BJ (cell line): ENCODE measurements around the gene CARMIL1. TPM values are rescaled to one million over a fixed set of nuclear protein-coding genes. Genes with fewer than 3 reads are reported as not detected.

Experiments used
- CTCF ChIA-PET: fragments of 350-600 bp; formaldehyde crosslinking; extraction: SDS; loops from one replicate; lab custom pipeline; 2021; ENCODE audit warnings: antibody characterized with exemption, inconsistent platforms; lab: Yijun Ruan, JAX
- POLR2A ChIA-PET: fragments of 300-600 bp; sonication (Branson Sonifier 250); formaldehyde crosslinking; extraction: SDS; loops from one replicate; lab custom pipeline; 2021; ENCODE audit warnings: antibody characterized with exemption; lab: Charles Lee
- DNase-seq: peaks from one replicate; pipeline ENCODE4 v3.0.0-alpha.2; 2011; ENCODE audit warnings: low read depth
- H3K27me3 ChIP-seq: 2 replicates; pipeline ENCODE4 v1.6.0; 2011; ENCODE audit warnings: low read length; ENCODE audit not compliant: control insufficient read depth, insufficient read depth
- H3K36me3 ChIP-seq: 2 replicates; pipeline ENCODE4 v1.5.1; 2011; ENCODE audit warnings: low read length; ENCODE audit not compliant: control insufficient read depth, insufficient read depth
- H3K4me3 ChIP-seq: 2 replicates; pipeline ENCODE4 v1.5.1; 2011; ENCODE audit warnings: low read depth, mild to moderate bottlenecking, control low read depth, low read length
- CTCF ChIP-seq: IDR thresholded peaks from 2 replicates; pipeline ENCODE4 v1.5.1; 2011; ENCODE audit warnings: low read depth, mild to moderate bottlenecking, control low read depth, inconsistent platforms, low read length, moderate library complexity; ENCODE audit not compliant: insufficient read depth
- polyA plus RNA-seq: library from polyadenylated mRNA; depleted of rRNA; stranded (reverse); fragments of >200 nt; gene quantifications from 2 replicates; pipeline ENCODE4 v1.2.3, GENCODE V29; 2011

Gene CARMIL1
- polyA plus RNA-seq, 1 experiment = 3.7 TPM

- H3K36me3 ChIP-seq = no peaks in the 10 kb centered on the region
- CTCF ChIA-PET = interaction anchor here (0.9 to 5.1 kb wide), 4 partner anchors 9 to 330 kb away, joined by 4 to 35 read pairs (median 9); no protein-coding TSS in a partner anchor
- no peak for TF ChIP-seq CTCF
- no peaks in the 10 kb centered on the region for H3K27me3 ChIP-seq
- peak; percentile 31 for DNase-seq
- POLR2A ChIA-PET = no interaction called here
- H3K4me3 ChIP-seq = no peak overlapping the region
Observed at GRCh38 chr6:25553502-25553901, 274.3 kb downstream of the CARMIL1 start.

GRCh38 chr6:25555188-25555587 is 276.0 kb downstream of the CARMIL1 start:
- H3K4me3 ChIP-seq = no peak overlapping the region
- no peaks in the 10 kb centered on the region for H3K27me3 ChIP-seq
- DNase-seq = no peak
- H3K36me3 ChIP-seq = no peaks in the 10 kb centered on the region
- POLR2A ChIA-PET = no interaction called here
- CTCF ChIA-PET = interaction anchor here (0.7 to 5.7 kb wide), 9 partner anchors 10 to 372 kb away, joined by 3 to 35 read pairs (median 4); partner anchors contain the start of gene CARMIL1
- no peak for TF ChIP-seq CTCF

- no peaks in the 10 kb centered on the region for H3K36me3 ChIP-seq
- peak; percentile 6 for DNase-seq
- H3K27me3 ChIP-seq = no peaks in the 10 kb centered on the region
- TF ChIP-seq CTCF = peak; percentile 84
- ChIA-PET POLR2A (no interaction called here), CTCF (interaction anchor here (0.5 to 5.7 kb wide), 28 partner anchors 9 to 1578 kb away, joined by 3 to 35 read pairs (median 5); partner anchors contain the start of gene CARMIL1)
- no peak overlapping the region for H3K4me3 ChIP-seq
Observed at GRCh38 chr6:25556516-25556915, 277.3 kb downstream of the CARMIL1 start.

- ChIA-PET CTCF (interaction anchor here (1.5 to 5.7 kb wide), 6 partner anchors 7 to 335 kb away, joined by 3 to 35 read pairs (median 18); partner anchors contain the start of gene CARMIL1), POLR2A (no interaction called here)
- no peak for TF ChIP-seq CTCF
- DNase-seq = no peak
- Histone ChIP-seq H3K4me3 (no peak overlapping the region), H3K27me3 (no peaks in the 10 kb centered on the region), H3K36me3 (no peaks in the 10 kb centered on the region)
Observed at GRCh38 chr6:25558155-25558817, 279.1 kb downstream of the CARMIL1 start.

GRCh38 chr6:25560865-25561264 is 281.7 kb downstream of the CARMIL1 start:
- H3K27me3 ChIP-seq = no peaks in the 10 kb centered on the region
- H3K4me3 ChIP-seq = no peak overlapping the region
- H3K36me3 ChIP-seq = no peaks in the 10 kb centered on the region
- no peak for TF ChIP-seq CTCF
- DNase-seq = no peak
- CTCF ChIA-PET = interaction anchor here (3.5 kb wide), 1 partner anchor 295 kb away, joined by 11 read pairs; no protein-coding TSS in a partner anchor
- POLR2A ChIA-PET = no interaction called here
